Ascending aorta (tissue), 2 donors: ENCODE data around the gene GABPB2. TPM values are rescaled to one million over a fixed set of nuclear protein-coding genes. Genes with fewer than 3 reads are reported as not detected.

Source experiments
- DNase-seq, 2 donors: peaks; one replicate each; pipeline ENCODE4 v3.0.0-alpha.2; 2019; ENCODE audit warnings: low spot score in 2 of 2
- H3K27ac ChIP-seq, 2 donors: fragments of 200-600 bp; sonication (generic); one replicate each; pipeline ENCODE4 v1.5.1; 2016 to 2017; ENCODE audit warnings: mild to moderate bottlenecking in 1 of 2
- H3K27me3 ChIP-seq: fragments of 200-600 bp; sonication (generic); one replicate; pipeline ENCODE4 v1.5.1; 2017
- H3K36me3 ChIP-seq, 2 donors: fragments of 200-600 bp; sonication (generic); one replicate each; pipeline ENCODE4 v1.5.1; 2016
- H3K4me1 ChIP-seq, 2 donors: fragments of 200-600 bp; sonication (generic); one replicate each; pipeline ENCODE4 v1.5.1; 2016 to 2017; ENCODE audit warnings: mild to moderate bottlenecking in 1 of 2
- H3K4me3 ChIP-seq, 2 donors: fragments of 200-600 bp; sonication (generic); one replicate each; pipeline ENCODE4 v1.5.1; 2016 to 2017; ENCODE audit warnings: mild to moderate bottlenecking in 1 of 2
- H3K9me3 ChIP-seq, 2 donors: fragments of 200-600 bp; sonication (generic); one replicate each; pipeline ENCODE4 v1.5.1; 2016
- intact Hi-C: fragments of 100-400 bp; cut with DNase I; formaldehyde crosslinking; loops from one replicate; pipeline ENCODE4 v1.15.1; 2023
- total RNA-seq: library from RNA; depleted of rRNA; stranded (reverse); fragments of >200 nt; gene quantifications from one replicate; pipeline ENCODE4 v1.1.0, GENCODE V29; 2016
- TF ChIP-seq, protein P1 (sequence below), 3 experiments: fragments of 200-600 bp in 2 of 3; fragments of 450-650 bp in 1 of 3; sonication (generic) in 2 of 3; IDR thresholded peaks; one replicate each; pipeline ENCODE4 v1.5.1; 2016 to 2019; ENCODE audit warnings: antibody characterized with exemption in 3 of 3, mild to moderate bottlenecking in 1 of 3, moderate library complexity in 1 of 3

The GABPB2 gene
- total RNA-seq, 1 donor from 2014 or later: 3.7 TPM

DNA sequence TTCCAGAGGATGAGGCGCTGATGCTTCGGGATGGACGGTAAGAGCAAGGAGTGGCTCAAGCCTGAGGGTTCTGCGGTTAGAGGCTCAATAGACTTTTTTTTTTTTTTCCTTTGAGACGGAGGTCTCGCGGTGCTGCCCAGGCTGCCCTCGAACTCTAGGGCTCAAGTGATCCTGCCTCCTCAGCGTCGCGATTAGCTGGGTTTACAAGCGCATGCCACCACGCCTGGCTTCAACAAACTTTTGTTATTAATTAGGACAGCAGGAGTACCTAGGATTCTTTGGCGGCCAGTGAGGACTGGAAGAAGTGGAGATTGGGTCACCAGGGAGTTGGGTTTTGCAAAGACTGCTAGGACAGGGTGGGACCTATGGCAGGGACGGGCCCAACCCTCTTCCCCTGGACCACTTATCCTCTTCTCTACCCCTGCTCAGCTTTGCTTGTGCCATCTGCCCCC, 96.0 kb downstream of the GABPB2 start:
- Histone ChIP-seq H3K36me3 (peaks cover 12 to 30% of the 10 kb centered on the region in 2 donors), H3K9me3 (no peaks in the 10 kb centered on the region), H3K4me3 (peak overlapping the region; percentile 65 to 71), H3K27me3 (no peaks in the 10 kb centered on the region), H3K27ac (peak overlapping the region; percentile 77 to 86), H3K4me1 (peaks cover 10 to 23% of the 10 kb centered on the region in 2 donors)
- no peak for DNase-seq
- intact Hi-C loops: loop anchor here (10.0 kb wide), 1 partner anchor 472 kb away; the partner anchor contains the start of gene GOLPH3L
- TF ChIP-seq, protein P1, sequence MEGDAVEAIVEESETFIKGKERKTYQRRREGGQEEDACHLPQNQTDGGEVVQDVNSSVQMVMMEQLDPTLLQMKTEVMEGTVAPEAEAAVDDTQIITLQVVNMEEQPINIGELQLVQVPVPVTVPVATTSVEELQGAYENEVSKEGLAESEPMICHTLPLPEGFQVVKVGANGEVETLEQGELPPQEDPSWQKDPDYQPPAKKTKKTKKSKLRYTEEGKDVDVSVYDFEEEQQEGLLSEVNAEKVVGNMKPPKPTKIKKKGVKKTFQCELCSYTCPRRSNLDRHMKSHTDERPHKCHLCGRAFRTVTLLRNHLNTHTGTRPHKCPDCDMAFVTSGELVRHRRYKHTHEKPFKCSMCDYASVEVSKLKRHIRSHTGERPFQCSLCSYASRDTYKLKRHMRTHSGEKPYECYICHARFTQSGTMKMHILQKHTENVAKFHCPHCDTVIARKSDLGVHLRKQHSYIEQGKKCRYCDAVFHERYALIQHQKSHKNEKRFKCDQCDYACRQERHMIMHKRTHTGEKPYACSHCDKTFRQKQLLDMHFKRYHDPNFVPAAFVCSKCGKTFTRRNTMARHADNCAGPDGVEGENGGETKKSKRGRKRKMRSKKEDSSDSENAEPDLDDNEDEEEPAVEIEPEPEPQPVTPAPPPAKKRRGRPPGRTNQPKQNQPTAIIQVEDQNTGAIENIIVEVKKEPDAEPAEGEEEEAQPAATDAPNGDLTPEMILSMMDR (IDR thresholded peaks at IDR 0.05): no peak

DNA sequence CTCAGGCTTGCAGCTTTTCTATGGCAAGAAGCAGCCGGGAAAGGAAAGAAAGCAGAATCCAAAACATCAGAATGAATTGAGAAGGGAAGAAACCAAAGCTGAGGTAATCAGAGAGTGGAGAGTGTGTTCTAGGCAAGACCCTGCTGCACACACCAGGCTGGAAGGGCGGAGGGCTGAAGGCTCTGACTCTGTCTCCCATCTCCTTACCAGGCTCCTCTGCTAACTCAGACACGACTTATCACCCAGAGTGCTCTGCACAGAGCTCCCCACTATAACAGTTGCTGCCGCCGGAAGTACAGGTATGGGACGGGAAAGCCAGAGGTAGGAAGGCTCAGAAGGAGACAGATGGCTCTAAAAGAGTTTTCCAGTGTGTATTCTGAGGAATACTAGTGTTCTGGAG, 96.6 kb downstream of the GABPB2 start:
- H3K36me3 ChIP-seq: peaks cover 10 to 26% of the 10 kb centered on the region in 2 donors
- H3K27me3 ChIP-seq: no peaks in the 10 kb centered on the region
- TF ChIP-seq, protein P1 (IDR thresholded peaks at IDR 0.05): no peak
- no peak overlapping the region for H3K27ac ChIP-seq
- no peak for DNase-seq
- H3K4me3 ChIP-seq: peak overlapping the region in 1 of 2 donors; percentile 71
- H3K9me3 ChIP-seq: no peaks in the 10 kb centered on the region
- intact Hi-C loops: loop anchor here (10.0 kb wide), 1 partner anchor 472 kb away; the partner anchor contains the start of gene GOLPH3L
- peaks cover 10 to 23% of the 10 kb centered on the region in 2 donors for H3K4me1 ChIP-seq

DNA sequence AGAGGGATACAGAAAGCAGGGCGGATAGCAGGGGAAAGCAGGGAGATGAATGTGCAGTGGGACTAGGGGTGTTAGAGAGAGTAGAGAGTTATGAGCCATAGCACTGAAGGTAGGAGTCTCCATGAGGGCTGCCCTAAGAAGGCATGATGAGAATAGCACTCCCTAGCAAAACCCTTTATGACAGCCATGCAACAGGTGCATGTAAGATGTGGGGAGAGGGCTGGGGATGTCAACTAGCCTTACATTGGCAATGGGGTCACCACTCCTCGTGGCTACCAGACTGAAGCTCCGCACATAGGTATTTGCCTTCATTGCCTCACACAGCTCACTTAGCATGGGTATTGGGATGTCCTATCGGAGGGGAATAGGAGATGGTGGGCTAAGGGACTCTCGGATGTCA, 100.6 kb downstream of the GABPB2 start:
- DNase-seq: no peak
- no peak overlapping the region for H3K27ac ChIP-seq
- no peak overlapping the region for H3K4me3 ChIP-seq
- peaks cover 24 to 42% of the 10 kb centered on the region in 2 donors for H3K36me3 ChIP-seq
- TF ChIP-seq, protein P1 (IDR thresholded peaks at IDR 0.05): no peak
- H3K9me3 ChIP-seq: no peaks in the 10 kb centered on the region
- intact Hi-C loops: no loop called here
- peaks cover 10% of the 10 kb centered on the region in 2 donors for H3K4me1 ChIP-seq
- H3K27me3 ChIP-seq: no peaks in the 10 kb centered on the region

Other genes with a start within 250 kb of the GABPB2 start
- 13.0 TPM for gene ARNT, start 194.2 kb upstream of the GABPB2 start, total RNA-seq
- not detected for gene CTXND2, start 183.6 kb upstream of the GABPB2 start, total RNA-seq
- gene SETDB1, start 144.4 kb upstream of the GABPB2 start, total RNA-seq: 21.3 TPM
- gene CERS2, start 95.9 kb upstream of the GABPB2 start, total RNA-seq: 114 TPM
- not detected for gene ANXA9, start 88.5 kb upstream of the GABPB2 start, total RNA-seq
- 9.7 TPM for gene MINDY1, start 63.9 kb upstream of the GABPB2 start, total RNA-seq
- gene PRUNE1, start 62.3 kb upstream of the GABPB2 start, total RNA-seq: 36.5 TPM
- not detected for gene BNIPL, start 34.2 kb upstream of the GABPB2 start, total RNA-seq
- 11.4 TPM for gene C1orf56, start 23.0 kb upstream of the GABPB2 start, total RNA-seq
- 42.4 TPM for gene CDC42SE1, start 11.1 kb upstream of the GABPB2 start, total RNA-seq
- gene MLLT11, start 10.4 kb upstream of the GABPB2 start, total RNA-seq: 3.6 TPM
- 31.8 TPM for gene SEMA6C, start 75.9 kb downstream of the GABPB2 start, total RNA-seq
- gene TNFAIP8L2, start 85.9 kb downstream of the GABPB2 start, total RNA-seq: not detected
- gene LYSMD1, start 95.1 kb downstream of the GABPB2 start, total RNA-seq: 0.85 TPM
- 27.4 TPM for gene SCNM1, start 95.4 kb downstream of the GABPB2 start, total RNA-seq
- gene TMOD4, start 105.2 kb downstream of the GABPB2 start, total RNA-seq: not detected
- 33.6 TPM for gene VPS72, start 119.4 kb downstream of the GABPB2 start, total RNA-seq
- 36.5 TPM for gene PIP5K1A, start 127.8 kb downstream of the GABPB2 start, total RNA-seq
- 83.5 TPM for gene PSMD4, start 184.0 kb downstream of the GABPB2 start, total RNA-seq
- gene ZNF687, start 211.5 kb downstream of the GABPB2 start, total RNA-seq: 67.9 TPM